Spinal cord (tissue), 10 donors: ENCODE data around the gene CACHD1. TPM values are rescaled to one million over a fixed set of nuclear protein-coding genes. Genes with fewer than 3 reads are reported as not detected.
A peak's percentile ranks its signal among the peaks of the same experiment; 100 is the strongest.

Experiments used
- DNase-seq, 6 donors: peaks; one replicate each; pipeline versions ENCODE4 v3.0.0 to v3.0.0-alpha.2; 2013 to 2015; ENCODE audit warnings: low spot score in 6 of 6, low read depth in 4 of 6
- H3K27ac ChIP-seq: one replicate; pipeline ENCODE4 v1.5.1; 2013; ENCODE audit warnings: low read depth, low read length, control low read depth
- H3K27me3 ChIP-seq: one replicate; pipeline ENCODE4 v1.6.1; 2013; ENCODE audit warnings: low read length; ENCODE audit not compliant: control insufficient read depth, insufficient read depth
- H3K36me3 ChIP-seq: one replicate; pipeline ENCODE4 v1.6.1; 2013; ENCODE audit warnings: low read length; ENCODE audit not compliant: control insufficient read depth, insufficient read depth
- H3K4me1 ChIP-seq: one replicate; pipeline ENCODE4 v1.6.1; 2013; ENCODE audit warnings: low read length; ENCODE audit not compliant: control insufficient read depth, insufficient read depth
- H3K4me3 ChIP-seq: one replicate; pipeline ENCODE4 v1.5.1; 2013; ENCODE audit warnings: low read depth, low read length, control low read depth
- H3K9me3 ChIP-seq: one replicate; pipeline ENCODE4 v1.6.1; 2013; ENCODE audit warnings: low read length; ENCODE audit not compliant: control insufficient read depth, insufficient read depth
- WGBS: methylation state at CpG from one replicate; pipeline ENCODE4 v1.1.5; 2013; ENCODE audit warnings: missing lambda C conversion rate; ENCODE audit not compliant: insufficient coverage; 5-methylcytosine and 5-hydroxymethylcytosine counted together
- polyA plus RNA-seq, 2 donors: library from polyadenylated mRNA; unstranded; fragments of 120-200 nt; gene quantifications; one replicate each; pipeline ENCODE4 v1.2.1, GENCODE V29; 2013; ENCODE audit not compliant: insufficient read length in 2 of 2
- total RNA-seq, 2 donors: library from RNA; depleted of rRNA in 1 of 2; stranded (reverse); fragments of 120-200 nt in 1 of 2; fragments of >200 nt in 1 of 2; gene quantifications; one replicate each; pipeline versions ENCODE4 v1.2.3 to v1.2.4, GENCODE V29; 2013 to 2014
- donor health status: healthy.

Gene CACHD1
- total and polyA plus RNA-seq, 4 donors = 30.7 to 45.0 (median 36.9) TPM

DNA sequence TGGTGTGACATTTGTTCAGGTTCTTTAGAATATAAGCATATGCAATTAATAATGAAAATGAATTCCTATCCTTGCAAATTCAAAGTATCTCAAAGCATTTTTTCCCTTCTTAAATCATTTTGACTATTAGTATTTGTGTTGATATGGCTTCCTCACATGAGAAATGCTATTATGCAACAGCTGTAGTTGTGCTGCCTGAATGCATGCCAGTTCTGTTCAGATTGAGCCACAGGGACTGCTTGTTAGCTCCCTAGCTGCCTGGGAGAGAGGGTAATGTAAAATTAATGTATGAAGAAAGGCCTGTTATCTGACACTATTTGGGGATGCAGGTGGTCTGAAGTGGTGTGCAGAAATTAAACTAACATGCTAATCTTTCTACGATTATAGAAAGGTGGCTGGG, 45.5 kb downstream of the CACHD1 start:
- H3K9me3 ChIP-seq = no peaks in the 10 kb centered on the region
- peaks cover 6% of the 10 kb centered on the region for H3K4me1 ChIP-seq
- no peak overlapping the region for H3K27ac ChIP-seq
- no peak overlapping the region for H3K4me3 ChIP-seq
- no CpG with 5 or more reads among the region's 1 CpG for WGBS
- peak in 2 of 6 donors; percentile 67 to 88 for DNase-seq
- H3K36me3 ChIP-seq = no peaks in the 10 kb centered on the region
- H3K27me3 ChIP-seq = no peaks in the 10 kb centered on the region

GRCh38 chr1:64516301-64516700, 46.4 kb downstream of the CACHD1 start:
- no peak overlapping the region for H3K27ac ChIP-seq
- no peak overlapping the region for H3K4me3 ChIP-seq
- no peak for DNase-seq
- peaks cover 6% of the 10 kb centered on the region for H3K4me1 ChIP-seq
- no CpG with 5 or more reads among the region's 7 CpGs for WGBS
- no peaks in the 10 kb centered on the region for H3K9me3 ChIP-seq
- H3K27me3 ChIP-seq = no peaks in the 10 kb centered on the region
- no peaks in the 10 kb centered on the region for H3K36me3 ChIP-seq

- no CpG with 5 or more reads among the region's 2 CpGs for WGBS
Observed at GRCh38 chr1:64516803-64517568, 47.1 kb downstream of the CACHD1 start.

GRCh38 chr1:64517640-64518039, 47.7 kb downstream of the CACHD1 start:
- no peaks in the 10 kb centered on the region for H3K27me3 ChIP-seq
- no peak overlapping the region for H3K27ac ChIP-seq
- H3K4me3 ChIP-seq = no peak overlapping the region
- no peaks in the 10 kb centered on the region for H3K36me3 ChIP-seq
- peaks cover 2% of the 10 kb centered on the region for H3K4me1 ChIP-seq
- no peak for DNase-seq
- no peaks in the 10 kb centered on the region for H3K9me3 ChIP-seq
- WGBS = no CpG with 5 or more reads among the region's 2 CpGs

More at GRCh38 chr1:64516803-64517568, 47.1 kb downstream of the CACHD1 start:
- Histone ChIP-seq H3K9me3 (no peaks in the 10 kb centered on the region), H3K27ac (no peak overlapping the region), H3K4me1 (peaks cover 5% of the 10 kb centered on the region), H3K27me3 (no peaks in the 10 kb centered on the region), H3K36me3 (no peaks in the 10 kb centered on the region), H3K4me3 (no peak overlapping the region)
- DNase-seq = no peak

GRCh38 chr1:64518692-64519481, 49.0 kb downstream of the CACHD1 start:
- DNase-seq = no peak
- no peak overlapping the region for H3K4me3 ChIP-seq
- no peak overlapping the region for H3K27ac ChIP-seq
- WGBS = 100% methylated on average over 1 of the region's 1 CpG
- no peaks in the 10 kb centered on the region for H3K36me3 ChIP-seq
- no peaks in the 10 kb centered on the region for H3K9me3 ChIP-seq
- H3K4me1 ChIP-seq = peaks cover 2% of the 10 kb centered on the region
- H3K27me3 ChIP-seq = no peaks in the 10 kb centered on the region

- WGBS = no CpG with 5 or more reads among the region's 3 CpGs
- Histone ChIP-seq H3K27me3 (no peaks in the 10 kb centered on the region), H3K9me3 (no peaks in the 10 kb centered on the region), H3K4me1 (peaks cover 2% of the 10 kb centered on the region), H3K4me3 (no peak overlapping the region), H3K27ac (no peak overlapping the region), H3K36me3 (no peaks in the 10 kb centered on the region)
- peak in 1 of 6 donors; percentile 58 for DNase-seq
Observed at GRCh38 chr1:64519901-64520300, 50.0 kb downstream of the CACHD1 start.

- no peak for DNase-seq
- Histone ChIP-seq H3K27me3 (no peaks in the 10 kb centered on the region), H3K27ac (no peak overlapping the region), H3K4me1 (no peaks in the 10 kb centered on the region), H3K9me3 (no peaks in the 10 kb centered on the region), H3K36me3 (no peaks in the 10 kb centered on the region), H3K4me3 (no peak overlapping the region)
Observed at GRCh38 chr1:64522740-64523139, 52.8 kb downstream of the CACHD1 start.

DNA sequence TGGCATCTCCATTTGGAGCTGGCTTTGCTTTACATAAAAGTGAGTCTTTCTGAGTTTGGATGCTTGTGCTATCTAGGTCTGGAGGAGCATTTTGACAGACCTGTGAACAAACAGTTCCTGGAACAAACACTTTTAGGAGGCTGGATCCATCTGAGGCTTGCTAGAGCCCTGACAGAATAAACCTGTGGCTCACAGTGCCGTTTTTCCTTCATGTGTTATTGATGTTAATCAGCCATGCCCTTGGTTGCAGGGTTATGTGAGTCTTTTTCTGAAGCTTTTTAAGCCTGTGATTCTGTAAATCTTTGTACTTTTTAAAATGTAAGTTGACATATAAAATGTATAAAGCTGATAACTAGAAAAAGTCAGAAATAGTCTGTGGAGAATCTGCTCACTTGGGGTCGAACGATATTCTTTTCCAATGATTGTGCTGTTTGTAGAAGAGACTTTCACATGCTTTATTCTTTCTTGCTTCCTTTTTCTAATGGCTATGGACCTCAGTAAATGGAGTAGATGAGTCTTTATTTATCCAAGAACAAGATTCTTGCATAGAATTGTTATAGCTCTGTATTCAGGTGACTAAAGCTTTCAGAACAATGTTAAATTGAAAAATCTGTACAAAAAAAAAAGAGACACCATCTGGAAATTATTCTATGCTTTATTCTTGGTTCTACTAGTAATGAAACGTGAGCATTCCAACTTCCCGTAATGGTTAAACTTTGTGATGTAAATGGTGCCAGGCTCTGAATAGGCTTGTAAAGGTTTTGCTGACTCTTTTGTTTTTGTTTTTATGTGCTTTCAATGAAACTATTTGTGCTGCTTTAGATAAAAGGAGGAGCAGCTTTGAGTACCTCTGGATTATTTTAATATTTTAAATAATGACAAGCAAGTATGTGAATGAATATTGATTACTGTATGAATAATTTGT, 53.7 kb downstream of the CACHD1 start:
- H3K27me3 ChIP-seq = no peaks in the 10 kb centered on the region
- no peaks in the 10 kb centered on the region for H3K4me1 ChIP-seq
- H3K9me3 ChIP-seq = no peaks in the 10 kb centered on the region
- H3K27ac ChIP-seq = peak overlapping the region; percentile 10
- no peak for DNase-seq
- no peaks in the 10 kb centered on the region for H3K36me3 ChIP-seq
- WGBS = 26% methylated on average over 3 of the region's 5 CpGs
- H3K4me3 ChIP-seq = no peak overlapping the region

- no peaks in the 10 kb centered on the region for H3K9me3 ChIP-seq
- no peak overlapping the region for H3K4me3 ChIP-seq
- no CpG with 5 or more reads among the region's 2 CpGs for WGBS
- H3K4me1 ChIP-seq = no peaks in the 10 kb centered on the region
- no peak for DNase-seq
- no peaks in the 10 kb centered on the region for H3K27me3 ChIP-seq
- no peaks in the 10 kb centered on the region for H3K36me3 ChIP-seq
- no peak overlapping the region for H3K27ac ChIP-seq
Observed at GRCh38 chr1:64524614-64525013, 54.7 kb downstream of the CACHD1 start.
